Kidney epithelial cell (primary cell): ENCODE results near the gene TNN. TPM values are rescaled to one million over a fixed set of nuclear protein-coding genes. Genes with fewer than 3 reads are reported as not detected.

ENCODE experiments used
- DNase-seq: peaks from one replicate; pipeline ENCODE4 v3.0.0-alpha.2; 2010; ENCODE audit warnings: low read depth
- H3K27me3 ChIP-seq: 2 replicates; pipeline ENCODE4 v1.6.0; 2011; ENCODE audit warnings: low read length; ENCODE audit not compliant: control insufficient read depth, insufficient read depth
- H3K36me3 ChIP-seq: 2 replicates; pipeline ENCODE4 v1.5.1; 2011; ENCODE audit warnings: low read length; ENCODE audit not compliant: control insufficient read depth, insufficient read depth
- H3K4me3 ChIP-seq: 2 replicates; pipeline ENCODE4 v1.5.1; 2011; ENCODE audit warnings: low read depth, mild to moderate bottlenecking, control low read depth, low read length
- CTCF ChIP-seq: IDR thresholded peaks from 2 replicates; pipeline ENCODE4 v1.5.1; 2011; ENCODE audit warnings: mild to moderate bottlenecking, moderate library complexity, low read length, control low read depth, inconsistent platforms; ENCODE audit not compliant: insufficient read depth, poor library complexity, severe bottlenecking
- total RNA-seq: library from RNA; depleted of rRNA; stranded (reverse); fragments of >200 nt; gene quantifications from 2 replicates; pipeline ENCODE4 v1.2.3, GENCODE V29; 2015

Gene TNN
- total RNA-seq, 1 donor from 2014 or later: not detected

- H3K27me3 ChIP-seq: no peaks in the 10 kb centered on the region
- DNase-seq: no peak
- no peak for TF ChIP-seq CTCF
- no peak overlapping the region for H3K4me3 ChIP-seq
- H3K36me3 ChIP-seq: no peaks in the 10 kb centered on the region
Observed at GRCh38 chr1:175079338-175079737, 11.7 kb downstream of the TNN start.

GRCh38 chr1:175080030-175080429 lies 12.4 kb downstream of the TNN start:
- DNase-seq: no peak
- TF ChIP-seq CTCF: no peak
- Histone ChIP-seq H3K36me3 (no peaks in the 10 kb centered on the region), H3K27me3 (no peaks in the 10 kb centered on the region), H3K4me3 (no peak overlapping the region)

- no peak for DNase-seq
- no peak for TF ChIP-seq CTCF
- H3K4me3 ChIP-seq: no peak overlapping the region
- H3K36me3 ChIP-seq: no peaks in the 10 kb centered on the region
- no peaks in the 10 kb centered on the region for H3K27me3 ChIP-seq
Observed at GRCh38 chr1:175081983-175082382, 14.3 kb downstream of the TNN start.

GRCh38 chr1:175088525-175088951 lies 20.9 kb downstream of the TNN start:
- no peak for TF ChIP-seq CTCF
- Histone ChIP-seq H3K27me3 (no peaks in the 10 kb centered on the region), H3K4me3 (no peak overlapping the region), H3K36me3 (no peaks in the 10 kb centered on the region)
- DNase-seq: no peak

GRCh38 chr1:175089136-175089718 lies 21.6 kb downstream of the TNN start:
- Histone ChIP-seq H3K36me3 (no peaks in the 10 kb centered on the region), H3K4me3 (no peak overlapping the region), H3K27me3 (no peaks in the 10 kb centered on the region)
- no peak for DNase-seq
- no peak for TF ChIP-seq CTCF

GRCh38 chr1:175090780-175091179 lies 23.1 kb downstream of the TNN start:
- H3K36me3 ChIP-seq: no peaks in the 10 kb centered on the region
- H3K4me3 ChIP-seq: no peak overlapping the region
- DNase-seq: no peak
- no peak for TF ChIP-seq CTCF
- no peaks in the 10 kb centered on the region for H3K27me3 ChIP-seq
